Fibroblast of skin of left biceps (primary cell): ENCODE data around the gene UBFD1.
"Not testable (repeated sequence)": the region's sequence is repeated elsewhere in the genome, so short reads cannot be mapped to it uniquely, and the experiment has no call there.

Experiments used
- DNase-seq, 2 experiments: peaks; one replicate each; pipeline ENCODE4 v3.0.0-alpha.2; 2013; ENCODE audit warnings: low read depth in 2 of 2

UBFD1 gene

GRCh38 chr16:23608194-23608593 is 50.7 kb downstream of the UBFD1 start:
- no peak for DNase-seq

DNA sequence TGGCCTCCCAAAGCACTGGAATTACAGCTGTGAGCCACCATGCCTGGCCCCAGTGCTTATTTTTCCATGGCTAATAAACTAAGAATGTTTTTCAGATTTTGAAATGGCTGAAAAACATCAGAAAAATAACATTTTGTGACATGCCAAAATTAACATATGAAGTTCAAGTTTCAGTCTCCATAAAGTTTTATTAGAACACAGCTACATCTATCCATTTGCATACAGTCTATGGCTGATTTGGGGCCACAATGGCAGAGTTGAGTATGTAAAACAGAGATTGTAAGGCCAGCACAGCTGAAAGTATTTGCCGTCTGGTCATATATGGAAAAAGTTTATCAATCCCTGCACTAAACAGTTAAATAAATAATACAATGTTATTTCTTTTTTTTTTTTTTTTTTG is 52.4 kb downstream of the UBFD1 start:
- DNase-seq = no peak

DNA sequence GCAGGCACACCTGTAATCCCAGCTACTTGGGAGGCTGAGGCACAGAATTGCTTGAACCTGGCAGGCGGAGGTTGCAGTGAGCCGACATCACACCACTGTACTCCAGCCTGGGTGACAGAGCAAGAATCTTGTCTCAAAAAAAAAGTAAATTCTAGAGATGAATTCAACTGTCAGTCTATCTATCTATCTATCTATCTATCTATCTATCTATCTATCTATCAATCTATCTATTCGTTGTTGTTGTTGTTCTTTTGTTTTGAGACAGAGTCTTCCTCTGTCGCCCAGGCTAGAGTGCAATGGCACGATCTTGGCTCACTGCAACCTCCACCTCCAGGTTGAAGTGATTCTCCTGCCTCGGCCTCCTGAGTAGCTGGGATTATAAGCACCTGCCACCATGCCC is 53.4 kb downstream of the UBFD1 start:
- DNase-seq = not testable (repeated sequence)

DNA sequence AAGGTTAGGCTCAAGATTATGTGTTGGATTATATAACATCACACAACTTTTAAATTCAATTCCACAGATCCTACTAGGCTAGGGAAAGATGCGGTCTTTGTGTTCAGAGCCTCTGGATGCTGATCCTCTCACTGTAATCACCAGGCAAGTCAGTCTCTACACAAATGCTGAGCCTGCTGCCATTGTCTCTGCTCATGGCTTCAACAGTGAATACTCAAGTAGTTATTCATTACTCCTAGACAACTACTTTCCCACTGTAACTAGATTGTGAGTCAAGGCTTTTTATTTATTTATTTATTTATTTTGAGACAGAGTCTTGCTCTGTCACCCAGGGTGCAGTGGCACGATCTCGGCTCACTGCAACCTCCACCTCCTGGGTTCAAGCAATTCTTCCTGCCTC is 54.4 kb downstream of the UBFD1 start:
- DNase-seq = no peak

GRCh38 chr16:23615805-23616204 is 58.3 kb downstream of the UBFD1 start:
- no peak for DNase-seq
